NCI-H1092 (cell line): ENCODE data around the gene EFEMP1.

Experiments
- DNase-seq: peaks from one replicate; lab custom pipeline; 2025; lab: John Stamatoyannopoulos, UW

EFEMP1 gene

DNA sequence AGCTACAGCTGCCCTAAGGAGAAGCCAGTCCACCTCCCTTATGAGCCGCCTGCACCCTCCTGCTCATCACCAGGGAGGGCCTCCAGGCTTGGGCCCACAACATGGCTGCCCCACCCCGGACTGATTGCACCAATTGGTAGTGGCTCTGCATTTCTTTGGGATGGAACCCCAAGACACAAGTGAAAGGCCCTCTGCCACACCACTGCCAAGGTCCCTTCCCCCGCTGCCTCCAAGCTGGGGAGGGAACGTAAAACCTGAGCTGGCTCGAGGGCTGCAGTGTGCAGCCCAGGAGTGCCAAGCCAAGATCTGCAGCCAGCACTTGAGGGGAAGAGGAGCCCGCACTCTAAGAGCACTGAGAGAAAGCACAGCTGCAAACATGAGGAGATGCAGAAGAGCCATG is 97.3 kb downstream of the EFEMP1 start:
- no peak for DNase-seq

DNA sequence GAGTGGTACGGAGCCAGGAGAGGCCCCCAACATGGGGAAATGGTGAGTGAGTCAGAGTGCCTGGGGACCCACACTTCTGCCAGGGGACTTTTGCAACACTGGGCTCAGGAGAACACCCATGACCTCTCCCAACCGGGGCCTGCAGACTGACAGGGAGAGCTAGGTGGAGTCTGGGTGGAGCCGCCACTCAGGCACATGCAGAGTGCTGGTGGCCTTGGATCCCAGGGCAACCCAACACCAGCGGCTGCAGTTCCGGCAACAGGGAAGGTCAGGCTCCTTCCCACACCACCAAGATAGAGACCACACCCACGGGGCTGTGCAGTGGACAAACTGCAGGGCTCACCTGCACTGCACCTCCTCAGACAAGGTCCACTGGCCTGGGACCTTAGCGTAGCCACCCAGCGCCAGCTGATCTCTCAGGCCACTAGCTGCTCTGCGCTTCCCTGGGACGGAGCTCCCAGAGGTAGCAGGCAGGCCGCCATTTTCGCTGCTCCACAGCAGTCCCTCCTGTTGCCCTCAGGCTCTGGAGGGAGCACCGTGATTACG is 99.0 kb downstream of the EFEMP1 start:
- DNase-seq: no peak
